ENCODE measurements around the gene IFT81. TPM values are rescaled to one million over a fixed set of nuclear protein-coding genes. Genes with fewer than 3 reads are reported as not detected.

The IFT81 gene
- total RNA-seq, 2 experiments from 2014 or later = 1.4 to 2.2 TPM

GRCh38 chr12:110149086-110149660, 25.0 kb downstream of the IFT81 start:
- Mint-ChIP-seq H3K36me3 (peaks cover 2% of the 10 kb centered on the region), H3K27ac (no peak overlapping the region), H3K4me1 (peaks cover 9% of the 10 kb centered on the region), H3K9me3 (ENCODE audit: low read depth) (no peaks in the 10 kb centered on the region), H3K4me3 (no peak overlapping the region), H3K27me3 (no peaks in the 10 kb centered on the region)
- DNase-seq (peak; percentile 49), ATAC-seq (peak; percentile 39)
- CTCF ChIA-PET = no interaction called here

GRCh38 chr12:110156766-110157165, 32.6 kb downstream of the IFT81 start:
- ATAC-seq (no peak), DNase-seq (no peak)
- Mint-ChIP-seq H3K9me3 (ENCODE audit: low read depth) (peaks cover 7% of the 10 kb centered on the region), H3K27me3 (no peaks in the 10 kb centered on the region), H3K4me3 (no peak overlapping the region), H3K27ac (no peak overlapping the region), H3K36me3 (peaks cover 23% of the 10 kb centered on the region), H3K4me1 (peaks cover 6% of the 10 kb centered on the region)
- CTCF ChIA-PET = no interaction called here

GRCh38 chr12:110157539-110157938, 33.4 kb downstream of the IFT81 start:
- Mint-ChIP-seq H3K27me3 (no peaks in the 10 kb centered on the region), H3K36me3 (peaks cover 23% of the 10 kb centered on the region), H3K4me1 (peaks cover 6% of the 10 kb centered on the region), H3K4me3 (no peak overlapping the region), H3K9me3 (ENCODE audit: low read depth) (peaks cover 7% of the 10 kb centered on the region), H3K27ac (no peak overlapping the region)
- DNase-seq (no peak), ATAC-seq (no peak)
- CTCF ChIA-PET = interaction anchor here (1.0 kb wide), 1 partner anchor 274 kb away, joined by 3 read pairs; no protein-coding TSS in a partner anchor

- H3K4me3 Mint-ChIP-seq = no peak overlapping the region
- H3K9me3 Mint-ChIP-seq (ENCODE audit: low read depth) = peaks cover 7% of the 10 kb centered on the region
- DNase-seq (no peak), ATAC-seq (no peak)
- H3K36me3 Mint-ChIP-seq = peaks cover 23% of the 10 kb centered on the region
- no peak overlapping the region for H3K27ac Mint-ChIP-seq
- no peaks in the 10 kb centered on the region for H3K27me3 Mint-ChIP-seq
- peaks cover 6% of the 10 kb centered on the region for H3K4me1 Mint-ChIP-seq
- CTCF ChIA-PET = no interaction called here
Observed at GRCh38 chr12:110159671-110160245, 35.6 kb downstream of the IFT81 start.

GRCh38 chr12:110165540-110166159, 41.5 kb downstream of the IFT81 start:
- no peaks in the 10 kb centered on the region for H3K27me3 Mint-ChIP-seq
- H3K9me3 Mint-ChIP-seq (ENCODE audit: low read depth) = no peaks in the 10 kb centered on the region
- DNase-seq = no peak
- H3K27ac Mint-ChIP-seq = no peak overlapping the region
- no peaks in the 10 kb centered on the region for H3K36me3 Mint-ChIP-seq
- ATAC-seq = no peak
- CTCF ChIA-PET = interaction anchor here (0.8 to 1.0 kb wide), 2 partner anchors 64 to 80 kb away, joined by 3 to 4 read pairs; no protein-coding TSS in a partner anchor
- no peaks in the 10 kb centered on the region for H3K4me1 Mint-ChIP-seq
- no peak overlapping the region for H3K4me3 Mint-ChIP-seq

- Mint-ChIP-seq H3K27me3 (no peaks in the 10 kb centered on the region), H3K36me3 (no peaks in the 10 kb centered on the region), H3K4me3 (no peak overlapping the region), H3K9me3 (ENCODE audit: low read depth) (no peaks in the 10 kb centered on the region), H3K27ac (no peak overlapping the region), H3K4me1 (no peaks in the 10 kb centered on the region)
- ATAC-seq (no peak), DNase-seq (no peak)
- CTCF ChIA-PET = no interaction called here
Observed at GRCh38 chr12:110168732-110169455, 44.7 kb downstream of the IFT81 start.

GRCh38 chr12:110170535-110171185, 46.5 kb downstream of the IFT81 start:
- DNase-seq (no peak), ATAC-seq (no peak)
- CTCF ChIA-PET = no interaction called here
- H3K9me3 Mint-ChIP-seq (ENCODE audit: low read depth) = no peaks in the 10 kb centered on the region
- H3K27ac Mint-ChIP-seq = no peak overlapping the region
- H3K4me3 Mint-ChIP-seq = no peak overlapping the region
- H3K4me1 Mint-ChIP-seq = no peaks in the 10 kb centered on the region
- no peaks in the 10 kb centered on the region for H3K36me3 Mint-ChIP-seq
- H3K27me3 Mint-ChIP-seq = no peaks in the 10 kb centered on the region

GRCh38 chr12:110171186-110171538, 47.0 kb downstream of the IFT81 start:
- CTCF ChIA-PET = no interaction called here
- Mint-ChIP-seq H3K4me1 (no peaks in the 10 kb centered on the region), H3K27ac (no peak overlapping the region), H3K4me3 (no peak overlapping the region), H3K27me3 (no peaks in the 10 kb centered on the region), H3K9me3 (ENCODE audit: low read depth) (no peaks in the 10 kb centered on the region), H3K36me3 (no peaks in the 10 kb centered on the region)
- ATAC-seq (no peak), DNase-seq (no peak)

GRCh38 chr12:110171636-110172035, 47.5 kb downstream of the IFT81 start:
- no peaks in the 10 kb centered on the region for H3K27me3 Mint-ChIP-seq
- H3K36me3 Mint-ChIP-seq = no peaks in the 10 kb centered on the region
- no peaks in the 10 kb centered on the region for H3K9me3 Mint-ChIP-seq (ENCODE audit: low read depth)
- H3K27ac Mint-ChIP-seq = no peak overlapping the region
- H3K4me1 Mint-ChIP-seq = no peaks in the 10 kb centered on the region
- no peak for DNase-seq
- CTCF ChIA-PET = no interaction called here
- no peak for ATAC-seq
- H3K4me3 Mint-ChIP-seq = no peak overlapping the region

GRCh38 chr12:110174373-110174996, 50.3 kb downstream of the IFT81 start:
- DNase-seq = no peak
- H3K27ac Mint-ChIP-seq = no peak overlapping the region
- no peak overlapping the region for H3K4me3 Mint-ChIP-seq
- H3K27me3 Mint-ChIP-seq = no peaks in the 10 kb centered on the region
- no peaks in the 10 kb centered on the region for H3K9me3 Mint-ChIP-seq (ENCODE audit: low read depth)
- H3K4me1 Mint-ChIP-seq = no peaks in the 10 kb centered on the region
- CTCF ChIA-PET = interaction anchor here (0.6 kb wide), 1 partner anchor 227 kb away, joined by 4 read pairs; no protein-coding TSS in a partner anchor
- H3K36me3 Mint-ChIP-seq = no peaks in the 10 kb centered on the region
- no peak for ATAC-seq

GRCh38 chr12:110175201-110175600, 51.0 kb downstream of the IFT81 start:
- Mint-ChIP-seq H3K4me3 (no peak overlapping the region), H3K36me3 (no peaks in the 10 kb centered on the region), H3K27ac (no peak overlapping the region), H3K4me1 (no peaks in the 10 kb centered on the region), H3K9me3 (ENCODE audit: low read depth) (no peaks in the 10 kb centered on the region), H3K27me3 (no peaks in the 10 kb centered on the region)
- CTCF ChIA-PET = interaction anchor here (0.6 kb wide), 1 partner anchor 226 kb away, joined by 4 read pairs; no protein-coding TSS in a partner anchor
- ATAC-seq (no peak), DNase-seq (no peak)

- Mint-ChIP-seq H3K27me3 (no peaks in the 10 kb centered on the region), H3K36me3 (no peaks in the 10 kb centered on the region), H3K4me3 (no peak overlapping the region), H3K27ac (no peak overlapping the region), H3K9me3 (ENCODE audit: low read depth) (no peaks in the 10 kb centered on the region), H3K4me1 (no peaks in the 10 kb centered on the region)
- DNase-seq (no peak), ATAC-seq (no peak)
- CTCF ChIA-PET = no interaction called here
Observed at GRCh38 chr12:110176745-110177144, 52.6 kb downstream of the IFT81 start.

GRCh38 chr12:110179291-110179690, 55.1 kb downstream of the IFT81 start:
- Mint-ChIP-seq H3K9me3 (ENCODE audit: low read depth) (no peaks in the 10 kb centered on the region), H3K4me1 (no peaks in the 10 kb centered on the region), H3K4me3 (no peak overlapping the region), H3K36me3 (peaks cover under 1% of the 10 kb centered on the region), H3K27me3 (no peaks in the 10 kb centered on the region), H3K27ac (no peak overlapping the region)
- no peak for DNase-seq
- CTCF ChIA-PET = no interaction called here
- ATAC-seq = no peak

All from activated CD8-positive, alpha-beta memory T cell treated with anti-CD3 and anti-CD28 coated beads, Interleukin-2, amount 10 ng/mL, durations not matched to agents 7 days and 5 days (primary cell).